Measurements from ENCODE around the gene TMEM272. TPM values are rescaled to one million over a fixed set of nuclear protein-coding genes. Genes with fewer than 3 reads are reported as not detected.

TMEM272 gene
- total RNA-seq: under 1 TPM in 1 of 3 donors, not detected in 2; 0.08 TPM
- total RNA-seq (2013): 0.05 TPM

- Mint-ChIP-seq H3K9me3 (no peaks in the 10 kb centered on the region), H3K27ac (no peak within 1 kb of the TSS), H3K4me3 (no peak within 1 kb of the TSS), H3K36me3 (no peaks in the 10 kb centered on the region), H3K4me1 (peaks cover 0 to 7% of the 10 kb centered on the region in 2 donors), H3K27me3 (ENCODE audit: low read depth in 2 of 2) (peaks cover 10% of the 10 kb centered on the region in 2 donors)
- H3K27me3 ChIP-seq (ENCODE audit: control insufficient read depth, insufficient read depth, low read length): no peaks in the 10 kb centered on the region
- intact Hi-C loops (cut with micrococcal nuclease): no loop called here
- no peak within 1 kb of the TSS for H3K27ac ChIP-seq (ENCODE audit: low read length)
- no peaks in the 10 kb centered on the region for H3K9me3 ChIP-seq (ENCODE audit: control insufficient read depth, insufficient read depth, low read length)
- TF ChIP-seq CTCF (IDR thresholded peaks at IDR 0.05): peak; percentile 81
- no peaks in the 10 kb centered on the region for H3K36me3 ChIP-seq (ENCODE audit: control insufficient read depth, insufficient read depth, low read length)
- H3K4me3 ChIP-seq (ENCODE audit: low read length): no peak within 1 kb of the TSS
- DNase-seq (peak; percentile 30 to 71), ATAC-seq (peak; percentile 54 to 85 (median 83))
- 35% methylated on average over 20 of the region's 20 CpGs for WGBS (ENCODE audit: insufficient coverage)
- H3K4me1 ChIP-seq (ENCODE audit: control insufficient read depth, insufficient read depth, low read length): peaks cover 6% of the 10 kb centered on the region
Observed at GRCh38 chr13:51844862-51845573, at the start of gene TMEM272. TSS of gene TMEM272 (minus strand) at chr13:51845177. CDS start at chr13:51838530, 6,647 bp downstream.

- no peak overlapping the region for H3K4me3 ChIP-seq (ENCODE audit: low read length)
- Mint-ChIP-seq H3K9me3 (no peaks in the 10 kb centered on the region), H3K27ac (no peak overlapping the region), H3K4me3 (no peak overlapping the region), H3K4me1 (no peaks in the 10 kb centered on the region), H3K36me3 (no peaks in the 10 kb centered on the region), H3K27me3 (ENCODE audit: low read depth in 2 of 2) (peaks cover 15 to 34% of the 10 kb centered on the region in 2 donors)
- no peak for TF ChIP-seq CTCF (IDR thresholded peaks at IDR 0.05)
- intact Hi-C loops (cut with micrococcal nuclease): no loop called here
- 92% methylated on average over 4 of the region's 4 CpGs for WGBS (ENCODE audit: insufficient coverage)
- H3K4me1 ChIP-seq (ENCODE audit: control insufficient read depth, insufficient read depth, low read length): no peaks in the 10 kb centered on the region
- H3K9me3 ChIP-seq (ENCODE audit: control insufficient read depth, insufficient read depth, low read length): no peaks in the 10 kb centered on the region
- no peaks in the 10 kb centered on the region for H3K27me3 ChIP-seq (ENCODE audit: control insufficient read depth, insufficient read depth, low read length)
- DNase-seq (no peak), ATAC-seq (no peak)
- H3K27ac ChIP-seq (ENCODE audit: low read length): no peak overlapping the region
- no peaks in the 10 kb centered on the region for H3K36me3 ChIP-seq (ENCODE audit: control insufficient read depth, insufficient read depth, low read length)
Observed at GRCh38 chr13:51894239-51894638, 49.3 kb upstream of the TMEM272 start.

GRCh38 chr13:51892657-51893056, 47.7 kb upstream of the TMEM272 start:
- Histone ChIP-seq H3K27ac (ENCODE audit: low read length) (no peak overlapping the region), H3K36me3 (ENCODE audit: control insufficient read depth, insufficient read depth, low read length) (no peaks in the 10 kb centered on the region), H3K27me3 (ENCODE audit: control insufficient read depth, insufficient read depth, low read length) (no peaks in the 10 kb centered on the region), H3K4me3 (ENCODE audit: low read length) (no peak overlapping the region), H3K9me3 (ENCODE audit: control insufficient read depth, insufficient read depth, low read length) (no peaks in the 10 kb centered on the region), H3K4me1 (ENCODE audit: control insufficient read depth, insufficient read depth, low read length) (no peaks in the 10 kb centered on the region)
- Mint-ChIP-seq H3K27me3 (ENCODE audit: low read depth in 2 of 2) (peaks cover 12 to 34% of the 10 kb centered on the region in 2 donors), H3K36me3 (no peaks in the 10 kb centered on the region), H3K9me3 (no peaks in the 10 kb centered on the region), H3K27ac (no peak overlapping the region), H3K4me1 (no peaks in the 10 kb centered on the region), H3K4me3 (no peak overlapping the region)
- intact Hi-C loops (cut with micrococcal nuclease): no loop called here
- no peak for DNase-seq
- no peak for ATAC-seq
- no peak for TF ChIP-seq CTCF (IDR thresholded peaks at IDR 0.05)
- 44% methylated on average over 3 of the region's 3 CpGs for WGBS (ENCODE audit: insufficient coverage)

- Mint-ChIP-seq H3K27ac (no peak overlapping the region), H3K4me1 (no peaks in the 10 kb centered on the region), H3K9me3 (no peaks in the 10 kb centered on the region), H3K27me3 (ENCODE audit: low read depth in 2 of 2) (peaks cover 7 to 22% of the 10 kb centered on the region in 2 donors), H3K4me3 (no peak overlapping the region), H3K36me3 (no peaks in the 10 kb centered on the region)
- no peak overlapping the region for H3K27ac ChIP-seq (ENCODE audit: low read length)
- no peaks in the 10 kb centered on the region for H3K36me3 ChIP-seq (ENCODE audit: control insufficient read depth, insufficient read depth, low read length)
- no peaks in the 10 kb centered on the region for H3K4me1 ChIP-seq (ENCODE audit: control insufficient read depth, insufficient read depth, low read length)
- 75% methylated on average over 2 of the region's 2 CpGs for WGBS (ENCODE audit: insufficient coverage)
- no peak for TF ChIP-seq CTCF (IDR thresholded peaks at IDR 0.05)
- H3K9me3 ChIP-seq (ENCODE audit: control insufficient read depth, insufficient read depth, low read length): no peaks in the 10 kb centered on the region
- ATAC-seq (no peak), DNase-seq (no peak)
- H3K27me3 ChIP-seq (ENCODE audit: control insufficient read depth, insufficient read depth, low read length): no peaks in the 10 kb centered on the region
- no peak overlapping the region for H3K4me3 ChIP-seq (ENCODE audit: low read length)
- intact Hi-C loops (cut with micrococcal nuclease): no loop called here
Observed at GRCh38 chr13:51887468-51887867, 42.5 kb upstream of the TMEM272 start.
